B cell (primary cell): ENCODE results near the gene LRRK2.

Experiments
- CTCF ChIP-seq: fragments of 200-600 bp; IDR thresholded peaks from one replicate; pipeline ENCODE4 v1.8.0; 2022; ENCODE audit warnings: antibody characterized with exemption, mild to moderate bottlenecking
- EZH2 ChIP-seq: IDR thresholded peaks from 2 replicates; pipeline ENCODE4 v1.6.1; 2012; ENCODE audit warnings: borderline replicate concordance, low read depth, mild to moderate bottlenecking, moderate library complexity, low read length; ENCODE audit not compliant: insufficient read depth, poor library complexity, severe bottlenecking

GRCh38 chr12:40248585-40249297 lies 23.9 kb downstream of the LRRK2 start:
- TF ChIP-seq CTCF: no peak
- no peak for TF ChIP-seq EZH2
